ENCODE data around the gene TPGS1. TPM values are rescaled to one million over a fixed set of nuclear protein-coding genes. Genes with fewer than 3 reads are reported as not detected.

TPGS1 gene
- total and polyA plus RNA-seq, 2 donors (not counting 3 experiments of a cell fraction or from before 2014, with no cell fraction given) = 20.9 to 24.7 TPM

DNA sequence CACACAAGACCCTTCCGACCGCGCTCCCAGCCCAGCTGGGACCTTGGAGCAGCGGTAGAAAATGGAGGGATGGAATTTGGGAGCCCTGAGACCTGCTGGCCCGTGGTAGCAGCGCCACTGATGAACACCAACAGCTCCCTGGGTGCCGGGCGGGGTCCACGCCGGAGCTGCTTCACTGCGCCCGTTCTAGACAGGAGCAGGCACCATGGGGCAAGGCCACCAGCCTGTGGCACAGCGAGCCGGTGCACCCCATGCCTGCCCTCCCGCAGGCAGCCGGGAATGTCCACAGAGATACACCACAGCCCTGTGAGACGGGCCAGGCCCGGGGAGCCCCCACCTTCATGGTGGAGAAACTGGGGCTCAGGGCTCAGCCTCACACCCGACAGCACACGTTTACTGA is 36.6 kb upstream of the TPGS1 start:
- H3K4me2 ChIP-seq (ENCODE audit: insufficient read depth, low read length) = no peak overlapping the region
- no TSS peak for BruUV-seq (replicated peaks)
- no peaks in the 10 kb centered on the region for H4K20me1 ChIP-seq (replicated peaks; ENCODE audit: control insufficient read depth, extremely low read depth, insufficient read depth, low read length)
- no peaks in the 10 kb centered on the region for H3K9me3 ChIP-seq (replicated peaks; ENCODE audit: control insufficient read depth, insufficient read depth, low read length)
- FAIRE-seq (no peak), DNase-seq (ENCODE audit: low read depth, low spot score) (no peak)
- H3K27ac ChIP-seq (ENCODE audit: insufficient read depth, low read depth, low read length) = no peak overlapping the region
- H3K36me3 ChIP-seq (ENCODE audit: control insufficient read depth in 2 of 2, extremely low read depth in 1 of 2, insufficient read depth in 2 of 2, low read length in 2 of 2) = no peaks in the 10 kb centered on the region
- H3K4me1 ChIP-seq (ENCODE audit: control insufficient read depth, extremely low read depth, insufficient read depth, low read length) = no peaks in the 10 kb centered on the region
- CTCF ChIA-PET = interaction anchor here (1.2 kb wide), 1 partner anchor 87 kb away, joined by 3 read pairs; no protein-coding TSS in a partner anchor
- POLR2A ChIA-PET = no interaction called here
- intact Hi-C loops (cut with micrococcal nuclease) = no loop called here
- no peaks in the 10 kb centered on the region for H3K79me2 ChIP-seq (ENCODE audit: control insufficient read depth, insufficient read depth, low read length)
- H2AFZ ChIP-seq (ENCODE audit: low read depth, low read length) = no peak overlapping the region
- H3K27me3 ChIP-seq (ENCODE audit: control insufficient read depth in 2 of 2, insufficient read depth in 2 of 2, low read length in 2 of 2) = no peaks in the 10 kb centered on the region
- H3K9ac ChIP-seq (replicated peaks; ENCODE audit: extremely low read depth, insufficient read depth, low read length) = no peak overlapping the region
- no peak overlapping the region for H3K4me3 ChIP-seq (replicated peaks in 1 of 3; ENCODE audit: insufficient read depth in 1 of 3, low read depth in 1 of 3, low read length in 3 of 3)
- no peak for TF ChIP-seq MYC (IDR thresholded peaks at IDR 0.05; ENCODE audit: low read depth, low read length)
- no peak for TF ChIP-seq GATA2 (IDR thresholded peaks at IDR 0.05; ENCODE audit: insufficient read depth, insufficient read length, low read depth, low read length)
- TF ChIP-seq MAX (IDR thresholded peaks at IDR 0.05; ENCODE audit: insufficient read depth, insufficient read length) = no peak
- no peak for TF ChIP-seq JUN (IDR thresholded peaks at IDR 0.05; ENCODE audit: borderline replicate concordance, insufficient read depth, insufficient read length, low read depth)
- TF ChIP-seq POLR2A (IDR thresholded peaks at IDR 0.05; ENCODE audit: low read depth, low read length) = no peak
- no peak for TF ChIP-seq FOS (IDR thresholded peaks at IDR 0.05; ENCODE audit: borderline replicate concordance, insufficient read depth, low read length)
- no peak for TF ChIP-seq EZH2 (IDR thresholded peaks at IDR 0.05; ENCODE audit: borderline replicate concordance, low read depth, low read length, severe bottlenecking)
- no peak for TF ChIP-seq CTCF (IDR thresholded peaks at IDR 0.05; ENCODE audit: extremely low read depth in 1 of 2, insufficient read depth in 1 of 2, low read depth in 1 of 2, low read length in 2 of 2)
- TF ChIP-seq POLR2AphosphoS5 (IDR thresholded peaks at IDR 0.05; ENCODE audit: insufficient read depth, low read depth, low read length) = no peak
- dilution Hi-C loops (cut with MboI; ENCODE audit: extremely low pct_ligation_motif_present, low sequenced_read_pairs) = no loop called here
- H3K9me1 ChIP-seq (replicated peaks; ENCODE audit: control insufficient read depth, extremely low read depth, insufficient read depth, low read length) = no peaks in the 10 kb centered on the region

All from endothelial cell of umbilical vein (primary cell).